Gastrocnemius medialis (tissue), 4 donors: ENCODE results near the gene LDLRAD4. TPM values are rescaled to one million over a fixed set of nuclear protein-coding genes. Genes with fewer than 3 reads are reported as not detected.

ENCODE experiments used
- ATAC-seq, 2 donors: fragments of 150-250 bp; one replicate each; pipeline ENCODE4 v1.9.1; 2016
- DNase-seq, 2 donors: peaks; one replicate each; pipeline ENCODE4 v3.0.0-alpha.2; 2019
- H3K27ac ChIP-seq, 4 donors: fragments of 200-600 bp; sonication (generic); 1 replicate in 1 of 4; 2 replicates in 3 of 4; pipeline ENCODE4 v1.5.1; 2016 to 2018; ENCODE audit warnings: mild to moderate bottlenecking in 2 of 4, moderate library complexity in 1 of 4
- H3K27me3 ChIP-seq, 3 donors: fragments of 200-600 bp; sonication (generic) in 2 of 3; 1 replicate in 1 of 3; 2 replicates in 2 of 3; pipeline versions ENCODE4 v1.5.1 to v1.6.0; 2016 to 2019; ENCODE audit warnings: mild to moderate bottlenecking in 1 of 3, moderate library complexity in 1 of 3
- H3K36me3 ChIP-seq, 2 donors: fragments of 200-600 bp; sonication (generic) in 1 of 2; one replicate each; pipeline ENCODE4 v1.5.1; 2017 to 2018
- H3K4me1 ChIP-seq, 2 donors: fragments of 200-600 bp; sonication (generic) in 1 of 2; one replicate each; pipeline ENCODE4 v1.5.1; 2016 to 2017; ENCODE audit warnings: mild to moderate bottlenecking in 2 of 2
- H3K4me3 ChIP-seq, 4 donors: fragments of 200-600 bp; sonication (generic) in 3 of 4; 1 replicate in 1 of 4; 2 replicates in 3 of 4; pipeline ENCODE4 v1.5.1; 2016 to 2019; ENCODE audit warnings: mild to moderate bottlenecking in 2 of 4
- H3K9me3 ChIP-seq, 3 donors: fragments of 200-600 bp; sonication (generic) in 2 of 3; 1 replicate in 1 of 3; 2 replicates in 2 of 3; pipeline ENCODE4 v1.5.1; 2016 to 2019
- POLR2A ChIP-seq, 2 donors: fragments of 450-650 bp; IDR thresholded peaks; one replicate each; pipeline ENCODE4 v1.6.1; 2017; ENCODE audit warnings: antibody characterized with exemption in 2 of 2, mild to moderate bottlenecking in 2 of 2, moderate library complexity in 2 of 2
- in situ Hi-C, 4 donors: fragments of 200-750 bp; cut with MboI; loops; one replicate each; pipeline versions ENCODE4 v1.15.0 to v1.8.0; 2017; ENCODE audit warnings: low sequenced_read_pairs in 4 of 4
- intact Hi-C: fragments of 100-400 bp; cut with DNase I; formaldehyde crosslinking; loops from one replicate; pipeline ENCODE4 v1.15.1; 2023; ENCODE audit warnings: low total_unique reads
- total RNA-seq, 4 donors: library from RNA; depleted of rRNA; stranded (reverse); fragments of >200 nt; gene quantifications; one replicate each; pipeline versions ENCODE4 v1.1.0 to v1.2.3, GENCODE V29; 2016
- TF ChIP-seq, protein P1 (sequence below), 5 experiments: fragments of 450-650 bp in 3 of 5; fragments of 200-600 bp in 2 of 5; sonication (generic) in 2 of 5; IDR thresholded peaks in 4 of 5; conservative IDR thresholded peaks in 1 of 5; 1 replicate in 4 of 5; 2 replicates in 1 of 5; pipeline ENCODE4 v1.5.1; 2016 to 2019; ENCODE audit warnings: antibody characterized with exemption in 5 of 5, mild to moderate bottlenecking in 3 of 5, moderate library complexity in 3 of 5

The LDLRAD4 gene
- total RNA-seq, 4 donors from 2014 or later, result 3.9 to 11.1 (median 6.5) TPM

DNA sequence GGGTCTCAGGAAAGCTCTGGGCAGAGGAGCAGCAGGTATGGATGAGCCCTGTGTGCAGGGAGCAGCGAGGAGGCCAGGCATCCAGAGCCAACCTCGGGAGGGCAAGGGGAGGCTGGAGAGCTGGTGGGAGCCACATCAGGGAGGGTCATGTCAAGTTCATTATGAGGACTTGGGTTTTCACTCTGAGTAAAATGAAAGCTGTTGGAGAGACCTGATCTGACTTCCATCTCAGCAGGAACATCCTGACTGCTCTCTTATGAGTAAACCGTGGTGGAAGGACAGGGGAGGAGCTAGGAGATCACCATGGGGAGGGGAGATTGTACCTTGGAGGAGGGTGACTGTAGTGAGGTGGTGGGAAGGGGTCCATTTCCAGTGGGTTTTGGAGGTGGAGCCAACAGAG lies 209.8 kb downstream of the LDLRAD4 start:
- peaks cover 12 to 14% of the 10 kb centered on the region in 2 donors for H3K4me1 ChIP-seq
- intact Hi-C loops, result no loop called here
- TF ChIP-seq POLR2A (IDR thresholded peaks at IDR 0.05), result no peak
- TF ChIP-seq, protein P1, sequence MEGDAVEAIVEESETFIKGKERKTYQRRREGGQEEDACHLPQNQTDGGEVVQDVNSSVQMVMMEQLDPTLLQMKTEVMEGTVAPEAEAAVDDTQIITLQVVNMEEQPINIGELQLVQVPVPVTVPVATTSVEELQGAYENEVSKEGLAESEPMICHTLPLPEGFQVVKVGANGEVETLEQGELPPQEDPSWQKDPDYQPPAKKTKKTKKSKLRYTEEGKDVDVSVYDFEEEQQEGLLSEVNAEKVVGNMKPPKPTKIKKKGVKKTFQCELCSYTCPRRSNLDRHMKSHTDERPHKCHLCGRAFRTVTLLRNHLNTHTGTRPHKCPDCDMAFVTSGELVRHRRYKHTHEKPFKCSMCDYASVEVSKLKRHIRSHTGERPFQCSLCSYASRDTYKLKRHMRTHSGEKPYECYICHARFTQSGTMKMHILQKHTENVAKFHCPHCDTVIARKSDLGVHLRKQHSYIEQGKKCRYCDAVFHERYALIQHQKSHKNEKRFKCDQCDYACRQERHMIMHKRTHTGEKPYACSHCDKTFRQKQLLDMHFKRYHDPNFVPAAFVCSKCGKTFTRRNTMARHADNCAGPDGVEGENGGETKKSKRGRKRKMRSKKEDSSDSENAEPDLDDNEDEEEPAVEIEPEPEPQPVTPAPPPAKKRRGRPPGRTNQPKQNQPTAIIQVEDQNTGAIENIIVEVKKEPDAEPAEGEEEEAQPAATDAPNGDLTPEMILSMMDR (IDR thresholded peaks at IDR 0.05 in 4 of 5, conservative IDR thresholded peaks at IDR 0.05 in 1 of 5), result no peak
- in situ Hi-C loops, result no loop called here
- H3K9me3 ChIP-seq, result no peaks in the 10 kb centered on the region
- no peak overlapping the region for H3K4me3 ChIP-seq
- peak overlapping the region; percentile 63 to 69 (median 65) for H3K27ac ChIP-seq
- H3K36me3 ChIP-seq, result no peaks in the 10 kb centered on the region
- H3K27me3 ChIP-seq, result no peaks in the 10 kb centered on the region
- ATAC-seq (no peak), DNase-seq (no peak)

DNA sequence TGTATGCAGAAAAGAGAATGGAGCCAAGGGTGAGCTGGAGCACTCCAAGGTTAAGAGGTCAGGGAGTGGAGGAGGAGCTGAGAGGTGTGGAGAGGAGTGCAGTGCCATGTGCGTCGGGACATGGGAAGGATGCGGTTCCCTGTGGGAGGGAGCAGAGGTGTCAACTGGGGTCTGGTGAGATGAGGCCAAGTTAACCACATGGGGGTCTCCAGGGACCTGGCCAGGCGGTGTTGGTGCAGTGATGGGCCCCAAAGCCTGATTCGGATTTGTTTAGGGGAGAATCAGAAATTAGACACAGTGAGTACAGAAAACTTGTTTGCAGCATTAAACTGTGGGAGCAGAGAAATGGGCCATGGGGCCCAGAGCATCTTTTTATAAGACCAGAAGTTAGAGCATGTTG lies 210.5 kb downstream of the LDLRAD4 start:
- no peaks in the 10 kb centered on the region for H3K9me3 ChIP-seq
- no peaks in the 10 kb centered on the region for H3K36me3 ChIP-seq
- intact Hi-C loops (no loop called here), in situ Hi-C loops (no loop called here)
- H3K4me3 ChIP-seq, result no peak overlapping the region
- no peaks in the 10 kb centered on the region for H3K27me3 ChIP-seq
- H3K4me1 ChIP-seq, result peaks cover 12 to 14% of the 10 kb centered on the region in 2 donors
- ATAC-seq (no peak), DNase-seq (no peak)
- peak overlapping the region in 1 of 4 donors; percentile 64 for H3K27ac ChIP-seq
- no peak for TF ChIP-seq POLR2A (IDR thresholded peaks at IDR 0.05)

DNA sequence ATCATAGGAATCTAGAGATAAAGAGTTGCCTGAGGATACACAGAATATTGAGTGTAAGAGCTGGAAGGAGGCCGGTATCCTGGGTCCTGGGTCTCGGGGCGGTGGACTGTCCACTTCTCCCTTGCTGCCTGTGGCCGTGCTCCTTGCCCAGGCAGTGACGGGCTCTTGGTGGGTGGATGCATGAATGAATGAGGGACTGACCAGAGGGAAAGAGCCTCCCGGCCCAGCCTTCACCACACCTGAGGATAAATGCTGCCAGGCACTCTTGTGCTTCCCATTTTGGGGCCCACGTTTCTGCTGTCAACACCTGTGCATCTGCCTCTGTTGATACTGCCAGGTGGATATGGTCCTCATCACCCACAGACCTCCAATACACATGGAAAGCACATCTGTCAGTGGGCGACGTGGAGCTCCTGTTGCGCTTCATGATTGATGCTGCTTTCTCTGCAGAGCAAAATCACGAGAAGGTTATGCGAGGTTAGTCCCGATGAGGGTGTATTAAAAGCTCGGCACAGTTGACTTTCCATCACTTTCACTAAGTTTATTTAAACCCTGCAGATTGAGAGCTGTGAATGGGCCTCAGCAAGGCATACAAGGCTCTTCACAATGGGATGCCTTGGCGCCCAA lies 211.4 kb downstream of the LDLRAD4 start:
- intact Hi-C loops (loop anchor here (10.0 kb wide), 1 partner anchor 105 kb away; no protein-coding TSS in a partner anchor), in situ Hi-C loops (no loop called here)
- no peaks in the 10 kb centered on the region for H3K27me3 ChIP-seq
- ATAC-seq (no peak), DNase-seq (no peak)
- H3K27ac ChIP-seq, result no peak overlapping the region
- H3K4me3 ChIP-seq, result no peak overlapping the region
- H3K9me3 ChIP-seq, result no peaks in the 10 kb centered on the region
- peaks cover 14 to 16% of the 10 kb centered on the region in 2 donors for H3K4me1 ChIP-seq
- H3K36me3 ChIP-seq, result no peaks in the 10 kb centered on the region
- TF ChIP-seq, protein P1 (IDR thresholded peaks at IDR 0.05 in 4 of 5, conservative IDR thresholded peaks at IDR 0.05 in 1 of 5), result no peak
- no peak for TF ChIP-seq POLR2A (IDR thresholded peaks at IDR 0.05)

DNA sequence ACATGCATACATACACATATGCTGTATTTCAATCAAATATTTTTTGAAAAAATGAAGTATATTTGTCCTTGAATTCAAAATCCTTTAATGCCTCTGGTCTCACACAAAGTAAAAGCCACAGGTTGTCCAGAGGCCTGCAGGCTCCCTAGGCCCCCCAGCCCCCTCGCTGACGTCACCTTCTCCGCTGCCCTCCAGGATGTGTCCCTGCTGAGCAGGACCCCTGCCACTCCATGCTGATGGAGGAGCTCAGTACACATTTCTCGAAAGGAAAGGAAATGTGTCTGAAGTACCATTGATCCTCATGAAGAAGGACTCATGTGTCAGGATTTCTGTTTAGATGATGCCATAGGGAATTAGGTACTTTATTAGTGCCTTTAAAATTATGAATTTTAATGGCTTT lies 212.1 kb downstream of the LDLRAD4 start:
- Histone ChIP-seq H3K9me3 (no peaks in the 10 kb centered on the region), H3K4me3 (no peak overlapping the region), H3K27ac (no peak overlapping the region), H3K4me1 (peaks cover 14 to 21% of the 10 kb centered on the region in 2 donors), H3K27me3 (no peaks in the 10 kb centered on the region), H3K36me3 (no peaks in the 10 kb centered on the region)
- ATAC-seq, result no peak
- in situ Hi-C loops, result no loop called here
- TF ChIP-seq, protein P1 (IDR thresholded peaks at IDR 0.05 in 4 of 5, conservative IDR thresholded peaks at IDR 0.05 in 1 of 5), result no peak
- TF ChIP-seq POLR2A (IDR thresholded peaks at IDR 0.05), result no peak
- no peak for DNase-seq
- intact Hi-C loops, result loop anchor here (10.0 kb wide), 1 partner anchor 104 kb away; no protein-coding TSS in a partner anchor

DNA sequence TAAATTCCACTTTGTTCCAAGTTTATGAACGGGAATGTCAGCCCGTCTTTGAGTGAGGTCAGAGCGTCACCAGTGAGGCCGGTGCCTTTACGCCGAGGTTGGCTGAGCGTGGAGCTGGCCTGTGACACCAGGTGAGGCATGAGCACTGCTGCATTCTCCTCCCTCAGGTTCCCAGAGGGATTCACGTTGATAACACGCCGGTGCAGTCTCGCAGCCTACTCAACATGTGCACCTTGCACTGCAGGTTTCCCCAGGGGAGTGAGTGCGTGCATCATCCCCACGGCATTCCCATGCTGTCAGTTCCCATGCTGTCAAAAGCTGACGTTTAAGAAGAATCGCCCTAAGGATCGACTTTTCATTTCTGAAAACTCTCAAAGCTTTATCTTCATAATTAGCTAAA lies 213.3 kb downstream of the LDLRAD4 start:
- no peaks in the 10 kb centered on the region for H3K27me3 ChIP-seq
- H3K4me1 ChIP-seq, result peaks cover 10 to 30% of the 10 kb centered on the region in 2 donors
- no peak overlapping the region for H3K27ac ChIP-seq
- no peaks in the 10 kb centered on the region for H3K36me3 ChIP-seq
- no peak for ATAC-seq
- in situ Hi-C loops (no loop called here), intact Hi-C loops (loop anchor here (10.0 kb wide), 1 partner anchor 103 kb away; no protein-coding TSS in a partner anchor)
- H3K9me3 ChIP-seq, result no peaks in the 10 kb centered on the region
- TF ChIP-seq, protein P1 (IDR thresholded peaks at IDR 0.05 in 4 of 5, conservative IDR thresholded peaks at IDR 0.05 in 1 of 5), result no peak
- no peak for TF ChIP-seq POLR2A (IDR thresholded peaks at IDR 0.05)
- no peak for DNase-seq
- no peak overlapping the region for H3K4me3 ChIP-seq
